Smooth muscle cell (in vitro differentiated cells): ENCODE measurements around the gene SHCBP1. TPM values are rescaled to one million over a fixed set of nuclear protein-coding genes. Genes with fewer than 3 reads are reported as not detected.
"Not testable (repeated sequence)": the region's sequence is repeated elsewhere in the genome, so short reads cannot be mapped to it uniquely, and the experiment has no call there.

Experiments used
- DNase-seq: peaks from one replicate; lab custom pipeline; 2025; ENCODE audit not compliant: unreplicated experiment; lab: John Stamatoyannopoulos, UW
- H2AFZ ChIP-seq: fragments of 200-600 bp; sonication (generic); 2 replicates; pipeline ENCODE4 v1.6.0; 2016; ENCODE audit warnings: antibody characterized with exemption, low read depth, mild to moderate bottlenecking
- H3F3A ChIP-seq: fragments of 200-600 bp; sonication (generic); 2 replicates; pipeline ENCODE4 v1.6.0; 2017; ENCODE audit warnings: antibody characterized with exemption, low read depth
- H3K27ac ChIP-seq: fragments of 200-600 bp; sonication (generic); 2 replicates; pipeline ENCODE4 v1.5.1; 2016; ENCODE audit warnings: low read depth, mild to moderate bottlenecking
- H3K27me3 ChIP-seq: fragments of 200-600 bp; sonication (generic); 2 replicates; pipeline ENCODE4 v1.6.1; 2016; ENCODE audit warnings: low read depth, mild to moderate bottlenecking
- H3K36me3 ChIP-seq: fragments of 200-600 bp; sonication (generic); 2 replicates; pipeline ENCODE4 v1.5.1; 2016; ENCODE audit warnings: low read depth
- H3K4me1 ChIP-seq: fragments of 200-600 bp; sonication (generic); 2 replicates; pipeline ENCODE4 v1.5.1; 2016; ENCODE audit warnings: low read depth
- H3K4me2 ChIP-seq: fragments of 200-600 bp; sonication (generic); 2 replicates; pipeline ENCODE4 v1.6.0; 2016; ENCODE audit warnings: mild to moderate bottlenecking
- H3K4me3 ChIP-seq: fragments of 200-600 bp; sonication (generic); 2 replicates; pipeline ENCODE4 v1.5.1; 2016; ENCODE audit warnings: mild to moderate bottlenecking
- H3K79me2 ChIP-seq: fragments of 200-600 bp; sonication (generic); 2 replicates; pipeline ENCODE4 v1.6.0; 2016; ENCODE audit warnings: low read depth, mild to moderate bottlenecking
- H3K9ac ChIP-seq: fragments of 200-600 bp; sonication (generic); 2 replicates; pipeline ENCODE4 v1.6.0; 2016; ENCODE audit warnings: low read depth
- H3K9me3 ChIP-seq: fragments of 200-600 bp; sonication (generic); replicated peaks from 2 replicates; pipeline ENCODE4 v1.5.1; 2016; ENCODE audit warnings: low read depth
- H4K20me1 ChIP-seq: fragments of 200-600 bp; sonication (generic); 2 replicates; pipeline ENCODE4 v1.6.0; 2016; ENCODE audit warnings: low read depth
- WGBS: methylation state at CpG from one replicate; pipeline ENCODE4 v1.1.7; 2016; ENCODE audit warnings: low lambda C conversion rate; 5-methylcytosine and 5-hydroxymethylcytosine counted together
- polyA plus RNA-seq: library from polyadenylated mRNA; unstranded; fragments of >200 nt; fragmentation: Nextera tagmentation; extraction: Ambion mirVana; gene quantifications from 2 replicates; pipeline ENCODE4 v1.2.1, GENCODE V29; 2016
- total RNA-seq: library from RNA; depleted of rRNA; stranded (reverse); fragments of >200 nt; gene quantifications from 2 replicates; pipeline ENCODE4 v1.2.3, GENCODE V29; 2014
- TF ChIP-seq, protein P1 (sequence below): fragments of 200-600 bp; sonication (generic); IDR thresholded peaks from 2 replicates; pipeline ENCODE4 v1.5.1; 2017; ENCODE audit warnings: borderline replicate concordance, mild to moderate bottlenecking, antibody characterized with exemption; ENCODE audit not compliant: insufficient read depth, poor library complexity, severe bottlenecking

Gene SHCBP1
- total and polyA plus RNA-seq, 2 experiments from 2014 or later = 5.4 to 7.9 TPM

DNA sequence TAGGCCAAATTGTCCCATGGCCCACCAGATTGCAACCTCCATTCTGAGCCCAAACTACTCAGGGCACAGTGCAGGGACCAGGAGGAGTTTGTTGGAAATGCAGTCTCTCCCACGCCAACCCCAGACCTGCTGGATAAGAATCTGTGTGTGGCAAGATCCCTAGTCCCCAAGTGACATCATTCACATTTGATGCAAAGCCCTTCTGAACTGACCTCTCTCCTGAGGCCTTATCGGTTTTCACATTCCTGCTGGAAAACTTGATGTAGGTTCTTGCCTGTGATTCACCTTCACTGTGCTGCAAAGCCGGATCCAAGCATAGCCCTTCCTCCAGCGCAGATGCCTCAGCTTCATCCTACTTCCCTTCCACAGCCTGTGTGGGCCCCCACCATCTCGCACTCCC is 6.6 kb upstream of the SHCBP1 start:
- Histone ChIP-seq H3K4me1 (no peaks in the 10 kb centered on the region), H3F3A (no peaks in the 10 kb centered on the region), H3K79me2 (no peaks in the 10 kb centered on the region), H3K27ac (no peak overlapping the region), H2AFZ (no peak overlapping the region), H4K20me1 (no peaks in the 10 kb centered on the region), H3K4me3 (no peak overlapping the region), H3K36me3 (no peaks in the 10 kb centered on the region), H3K9ac (no peak overlapping the region), H3K27me3 (peaks cover 8% of the 10 kb centered on the region), H3K4me2 (no peak overlapping the region), H3K9me3 (no peaks in the 10 kb centered on the region)
- TF ChIP-seq, protein P1, sequence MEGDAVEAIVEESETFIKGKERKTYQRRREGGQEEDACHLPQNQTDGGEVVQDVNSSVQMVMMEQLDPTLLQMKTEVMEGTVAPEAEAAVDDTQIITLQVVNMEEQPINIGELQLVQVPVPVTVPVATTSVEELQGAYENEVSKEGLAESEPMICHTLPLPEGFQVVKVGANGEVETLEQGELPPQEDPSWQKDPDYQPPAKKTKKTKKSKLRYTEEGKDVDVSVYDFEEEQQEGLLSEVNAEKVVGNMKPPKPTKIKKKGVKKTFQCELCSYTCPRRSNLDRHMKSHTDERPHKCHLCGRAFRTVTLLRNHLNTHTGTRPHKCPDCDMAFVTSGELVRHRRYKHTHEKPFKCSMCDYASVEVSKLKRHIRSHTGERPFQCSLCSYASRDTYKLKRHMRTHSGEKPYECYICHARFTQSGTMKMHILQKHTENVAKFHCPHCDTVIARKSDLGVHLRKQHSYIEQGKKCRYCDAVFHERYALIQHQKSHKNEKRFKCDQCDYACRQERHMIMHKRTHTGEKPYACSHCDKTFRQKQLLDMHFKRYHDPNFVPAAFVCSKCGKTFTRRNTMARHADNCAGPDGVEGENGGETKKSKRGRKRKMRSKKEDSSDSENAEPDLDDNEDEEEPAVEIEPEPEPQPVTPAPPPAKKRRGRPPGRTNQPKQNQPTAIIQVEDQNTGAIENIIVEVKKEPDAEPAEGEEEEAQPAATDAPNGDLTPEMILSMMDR = no peak
- 91% methylated on average over 5 of the region's 5 CpGs for WGBS
- no peak for DNase-seq

DNA sequence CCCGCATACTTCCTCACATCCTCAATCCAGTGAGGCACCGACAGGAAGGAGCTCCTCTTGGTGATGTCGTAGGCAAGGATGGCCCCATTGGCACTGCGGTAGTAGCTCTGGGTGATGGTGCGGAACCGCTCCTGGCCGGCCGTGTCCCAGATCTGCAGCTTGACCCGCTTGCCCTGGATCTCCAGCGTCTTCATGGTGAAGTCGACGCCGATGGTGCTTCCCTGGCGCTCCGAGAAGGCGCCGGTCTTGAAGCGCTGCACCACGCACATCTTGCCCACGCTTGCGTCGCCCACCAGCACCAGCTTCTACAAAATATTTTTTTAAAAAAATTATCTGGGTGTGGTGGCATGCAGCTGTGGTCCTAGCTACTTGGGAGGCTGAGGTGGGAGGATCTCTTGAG is 5.5 kb upstream of the SHCBP1 start:
- not testable (repeated sequence) for DNase-seq, H3K9ac ChIP-seq, H3K79me2 ChIP-seq, H4K20me1 ChIP-seq, H3K27me3 ChIP-seq, H2AFZ ChIP-seq, H3K36me3 ChIP-seq, H3F3A ChIP-seq, H3K9me3 ChIP-seq, H3K4me2 ChIP-seq, H3K27ac ChIP-seq, H3K4me1 ChIP-seq, H3K4me3 ChIP-seq
- WGBS = 97% methylated on average over 22 of the region's 22 CpGs

GRCh38 chr16:46624862-46625261 is 3.7 kb upstream of the SHCBP1 start:
- not testable (repeated sequence) for H3K9ac ChIP-seq, DNase-seq, H3K4me2 ChIP-seq, H3F3A ChIP-seq, H3K4me3 ChIP-seq, H4K20me1 ChIP-seq, H3K4me1 ChIP-seq, H3K9me3 ChIP-seq, H3K36me3 ChIP-seq, H3K27ac ChIP-seq, H2AFZ ChIP-seq, H3K27me3 ChIP-seq
- peaks cover 13% of the 10 kb centered on the region for H3K79me2 ChIP-seq
- 90% methylated on average over 6 of the region's 6 CpGs for WGBS

GRCh38 chr16:46623707-46624106 is 2.5 kb upstream of the SHCBP1 start:
- not testable (repeated sequence) for DNase-seq, H4K20me1 ChIP-seq, H3K4me3 ChIP-seq, H3F3A ChIP-seq, H3K27ac ChIP-seq, H3K36me3 ChIP-seq, H3K4me2 ChIP-seq, H3K9ac ChIP-seq, H3K4me1 ChIP-seq, H2AFZ ChIP-seq, H3K9me3 ChIP-seq, H3K27me3 ChIP-seq
- H3K79me2 ChIP-seq = peaks cover 20% of the 10 kb centered on the region
- 90% methylated on average over 4 of the region's 6 CpGs for WGBS

DNA sequence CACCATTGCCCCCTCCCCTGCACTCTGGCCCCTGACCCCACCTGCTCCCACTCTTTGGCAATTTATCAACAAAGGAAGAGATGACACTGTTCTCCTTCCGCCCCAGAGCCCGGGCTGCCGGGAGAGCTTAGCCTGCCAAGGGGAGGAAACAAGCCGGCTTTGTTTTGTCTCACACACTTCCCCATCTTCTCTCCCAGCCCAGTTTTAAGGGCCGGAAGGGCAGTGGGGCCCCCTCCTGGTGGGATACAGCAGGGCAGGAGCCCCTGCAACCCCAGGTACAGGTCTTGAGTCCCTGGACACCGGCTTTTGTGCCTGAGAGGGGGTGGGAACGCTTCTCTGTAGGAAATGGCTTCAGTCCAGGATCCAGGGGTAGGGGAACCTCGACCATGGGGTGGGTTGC is 2.1 kb upstream of the SHCBP1 start:
- not testable (repeated sequence) for H3K4me2 ChIP-seq, DNase-seq, H4K20me1 ChIP-seq, H3K9me3 ChIP-seq, H3K36me3 ChIP-seq, H3K4me3 ChIP-seq, H3F3A ChIP-seq, H3K4me1 ChIP-seq, H3K27me3 ChIP-seq, H2AFZ ChIP-seq, H3K27ac ChIP-seq, H3K9ac ChIP-seq
- WGBS = 29% methylated on average over 5 of the region's 8 CpGs
- H3K79me2 ChIP-seq = peaks cover 20% of the 10 kb centered on the region
